ENCODE data around the gene SFTPB. TPM values are rescaled to one million over a fixed set of nuclear protein-coding genes. Genes with fewer than 3 reads are reported as not detected.

SFTPB gene
- total RNA-seq, 4 donors from 2014 or later: 24.8 to 323 (median 116) TPM

GRCh38 chr2:85713836-85714235, 45.8 kb upstream of the SFTPB start:
- H3K9me3 ChIP-seq: no peaks in the 10 kb centered on the region
- peak; percentile 95 to 96 for DNase-seq
- intact Hi-C loops (cut with DNase I): no loop called here

DNA sequence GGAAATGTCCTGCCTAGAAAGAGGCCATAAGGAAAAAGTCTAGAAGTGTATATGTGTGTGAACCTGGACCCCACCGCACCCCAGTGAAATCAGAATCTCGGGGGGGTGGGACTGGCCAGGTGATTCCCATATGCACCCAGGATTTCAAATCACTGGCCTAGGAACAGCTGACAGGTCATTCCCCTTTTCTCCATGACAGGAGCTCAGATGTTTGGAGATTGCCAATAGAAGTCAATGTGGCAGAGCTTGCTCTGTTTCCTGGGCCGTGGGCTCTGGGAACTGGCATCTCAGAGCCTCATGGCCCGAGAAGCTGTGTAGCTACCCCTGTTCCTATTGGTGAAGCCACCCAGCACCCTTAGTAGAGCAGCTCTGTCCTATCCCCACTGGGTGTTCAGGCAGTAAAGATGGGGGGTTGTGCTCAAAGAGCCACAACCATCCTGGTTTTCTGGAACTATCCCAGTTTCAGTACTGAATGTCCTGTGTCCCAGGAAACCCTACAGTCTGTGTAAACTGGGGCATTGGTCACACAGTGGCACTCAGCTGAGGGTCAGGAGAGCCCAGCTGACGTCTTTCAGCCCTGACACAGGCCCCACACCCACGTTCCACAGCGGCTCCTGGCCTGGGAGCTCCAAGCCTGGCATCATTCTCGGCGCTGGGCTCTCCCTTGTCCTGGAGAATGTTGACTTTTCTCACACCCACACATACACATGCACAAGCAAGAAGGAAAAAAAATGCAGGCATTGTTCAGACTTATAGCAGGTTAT, 45.0 kb upstream of the SFTPB start:
- Histone ChIP-seq H3K36me3 (no peaks in the 10 kb centered on the region), H3K4me1 (peaks cover 73 to 82% of the 10 kb centered on the region in 2 donors), H3K9me3 (no peaks in the 10 kb centered on the region), H3K4me3 (replicated peaks in 1 of 3) (no peak overlapping the region), H3K27ac (peak overlapping the region; percentile 98 to 100 (median 100)), H3K27me3 (no peaks in the 10 kb centered on the region)
- peak; percentile 98 to 99 for DNase-seq
- peak in 1 of 6 experiments; percentile 10 for TF ChIP-seq CTCF (IDR thresholded peaks at IDR 0.05)
- peak in 1 of 2 donors; percentile 78 for TF ChIP-seq POLR2A (IDR thresholded peaks at IDR 0.05)
- 31 to 39% methylated on average over 8 to 9 of the region's 9 CpGs for WGBS, 2 donors
- intact Hi-C loops (cut with DNase I): no loop called here

More at GRCh38 chr2:85713836-85714235, 45.8 kb upstream of the SFTPB start:
- TF ChIP-seq POLR2A (IDR thresholded peaks at IDR 0.05): peak in 1 of 2 donors; percentile 86
- peak in 4 of 6 experiments; percentile 16 to 50 (median 28) for TF ChIP-seq CTCF (IDR thresholded peaks at IDR 0.05)
- 49 to 53% methylated on average over 5 of the region's 5 CpGs for WGBS, 2 donors
- no peak overlapping the region for H3K4me3 ChIP-seq (replicated peaks in 1 of 3)
- H3K27ac ChIP-seq: peak overlapping the region; percentile 98 to 100 (median 100)
- H3K27me3 ChIP-seq: no peaks in the 10 kb centered on the region
- H3K4me1 ChIP-seq: peaks cover 65 to 74% of the 10 kb centered on the region in 2 donors
- no peaks in the 10 kb centered on the region for H3K36me3 ChIP-seq

DNA sequence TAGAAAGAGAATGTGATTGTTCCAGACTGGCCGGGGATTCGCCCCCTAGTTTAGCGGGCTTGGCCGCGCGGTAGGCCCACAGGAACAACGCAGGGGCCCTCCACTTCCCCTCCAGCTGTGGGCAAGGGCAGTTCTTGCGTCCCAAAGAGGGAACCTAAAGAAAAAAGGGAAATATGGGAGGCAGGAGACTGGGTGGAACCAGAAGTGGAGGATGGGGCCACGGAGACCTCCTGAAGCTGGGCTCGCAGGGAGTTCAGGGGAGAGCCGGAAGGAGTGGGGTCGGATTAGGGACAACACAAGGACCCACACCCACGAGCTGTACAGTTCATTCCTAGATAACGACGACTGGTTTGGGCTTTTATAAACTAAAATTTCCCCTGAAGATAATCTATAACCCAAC, 44.3 kb upstream of the SFTPB start:
- no peak for DNase-seq
- H3K4me3 ChIP-seq (replicated peaks in 1 of 3): no peak overlapping the region
- H3K9me3 ChIP-seq: no peaks in the 10 kb centered on the region
- peaks cover 80 to 89% of the 10 kb centered on the region in 2 donors for H3K4me1 ChIP-seq
- intact Hi-C loops (cut with DNase I): no loop called here
- no peaks in the 10 kb centered on the region for H3K36me3 ChIP-seq
- 75% methylated on average over 15 of the region's 15 CpGs for WGBS, 2 donors
- TF ChIP-seq CTCF (IDR thresholded peaks at IDR 0.05): no peak
- no peak for TF ChIP-seq POLR2A (IDR thresholded peaks at IDR 0.05)
- peak overlapping the region; percentile 98 to 100 (median 100) for H3K27ac ChIP-seq
- H3K27me3 ChIP-seq: no peaks in the 10 kb centered on the region

DNA sequence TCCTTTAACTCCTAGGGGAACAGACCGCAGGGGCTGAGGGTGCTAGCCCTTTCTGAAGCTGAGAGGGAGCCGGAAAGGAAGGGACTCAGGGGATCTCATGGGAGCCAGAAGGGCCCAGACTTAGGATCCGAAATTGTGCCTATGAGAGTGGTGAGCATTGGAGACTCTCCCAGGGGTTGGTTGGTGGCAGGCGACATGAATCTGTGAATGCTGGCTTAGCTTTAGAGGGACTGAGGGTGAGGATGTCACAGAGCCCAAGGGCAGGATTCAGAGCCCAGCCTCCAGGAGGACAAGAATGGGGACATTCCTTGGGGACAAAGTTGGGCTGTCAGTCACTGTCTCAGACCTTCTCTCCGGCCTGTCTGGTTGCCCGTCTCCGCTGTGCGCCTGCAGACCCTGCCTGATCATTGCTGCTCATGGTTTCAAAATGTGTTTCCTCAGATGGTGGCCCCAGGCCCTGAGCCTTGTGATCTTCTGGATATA, 43.6 kb upstream of the SFTPB start:
- Histone ChIP-seq H3K9me3 (no peaks in the 10 kb centered on the region), H3K4me3 (replicated peaks in 1 of 3) (peak overlapping the region in 1 of 3 donors; percentile 14), H3K27ac (peak overlapping the region; percentile 98 to 100 (median 100)), H3K36me3 (no peaks in the 10 kb centered on the region), H3K4me1 (peaks cover 86 to 96% of the 10 kb centered on the region in 2 donors), H3K27me3 (no peaks in the 10 kb centered on the region)
- intact Hi-C loops (cut with DNase I): no loop called here
- WGBS, 2 donors: 45 to 64% methylated on average over 4 to 8 of the region's 8 CpGs
- DNase-seq: no peak
- TF ChIP-seq CTCF (IDR thresholded peaks at IDR 0.05) (no peak), POLR2A (IDR thresholded peaks at IDR 0.05) (no peak)
